Esophagus muscularis mucosa (tissue), 4 donors: ENCODE measurements around the gene TES.

Experiments used
- EP300 ChIP-seq: sonication (generic); formaldehyde crosslinking; IDR thresholded peaks from one replicate; pipeline ENCODE4 v1.6.1; 2017; ENCODE audit warnings: antibody characterized with exemption
- POLR2A ChIP-seq: fragments of 450-650 bp; IDR thresholded peaks from one replicate; pipeline ENCODE4 v1.6.1; 2017; ENCODE audit warnings: antibody characterized with exemption, moderate library complexity, mild to moderate bottlenecking, low read depth
- TF ChIP-seq, protein P1 (sequence below), 3 experiments: fragments of 200-600 bp in 2 of 3; fragments of 450-650 bp in 1 of 3; sonication (generic) in 2 of 3; IDR thresholded peaks; one replicate each; pipeline ENCODE4 v1.5.1; 2017 to 2019; ENCODE audit warnings: antibody characterized with exemption in 3 of 3, mild to moderate bottlenecking in 2 of 3, moderate library complexity in 1 of 3

DNA sequence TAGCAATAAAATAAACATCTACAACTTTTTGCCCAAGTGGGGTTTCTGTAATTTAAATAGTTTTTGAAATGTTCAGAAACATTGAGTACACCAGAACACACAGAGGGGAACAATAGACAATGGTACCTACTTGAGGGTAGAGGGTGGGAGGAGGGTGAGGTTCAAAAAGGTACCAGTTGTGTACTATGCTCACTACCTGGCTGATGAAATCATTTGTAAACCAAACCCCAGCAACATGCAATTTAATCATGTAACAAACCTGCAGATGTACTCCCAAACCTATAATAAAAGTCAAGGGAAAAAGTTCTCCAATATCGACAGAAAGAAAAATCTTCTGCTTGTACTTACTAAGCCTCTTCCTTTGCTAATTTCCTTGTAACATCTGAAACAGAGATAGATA is 4.2 kb upstream of the TES start:
- TF ChIP-seq EP300 (no peak), POLR2A (no peak)
- TF ChIP-seq, protein P1, sequence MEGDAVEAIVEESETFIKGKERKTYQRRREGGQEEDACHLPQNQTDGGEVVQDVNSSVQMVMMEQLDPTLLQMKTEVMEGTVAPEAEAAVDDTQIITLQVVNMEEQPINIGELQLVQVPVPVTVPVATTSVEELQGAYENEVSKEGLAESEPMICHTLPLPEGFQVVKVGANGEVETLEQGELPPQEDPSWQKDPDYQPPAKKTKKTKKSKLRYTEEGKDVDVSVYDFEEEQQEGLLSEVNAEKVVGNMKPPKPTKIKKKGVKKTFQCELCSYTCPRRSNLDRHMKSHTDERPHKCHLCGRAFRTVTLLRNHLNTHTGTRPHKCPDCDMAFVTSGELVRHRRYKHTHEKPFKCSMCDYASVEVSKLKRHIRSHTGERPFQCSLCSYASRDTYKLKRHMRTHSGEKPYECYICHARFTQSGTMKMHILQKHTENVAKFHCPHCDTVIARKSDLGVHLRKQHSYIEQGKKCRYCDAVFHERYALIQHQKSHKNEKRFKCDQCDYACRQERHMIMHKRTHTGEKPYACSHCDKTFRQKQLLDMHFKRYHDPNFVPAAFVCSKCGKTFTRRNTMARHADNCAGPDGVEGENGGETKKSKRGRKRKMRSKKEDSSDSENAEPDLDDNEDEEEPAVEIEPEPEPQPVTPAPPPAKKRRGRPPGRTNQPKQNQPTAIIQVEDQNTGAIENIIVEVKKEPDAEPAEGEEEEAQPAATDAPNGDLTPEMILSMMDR (IDR thresholded peaks at IDR 0.05), result no peak
